ENCODE measurements around the gene KRTAP12-2.
"Not testable (repeated sequence)": the region's sequence is repeated elsewhere in the genome, so short reads cannot be mapped to it uniquely, and the experiment has no call there.

Gene KRTAP12-2

GRCh38 chr21:44647222-44647552 lies 19.5 kb downstream of the KRTAP12-2 start:
- no peak overlapping the region for H3K4me3 ChIP-seq (replicated peaks; ENCODE audit: low read depth, low read length)
- TF ChIP-seq CTCF (IDR thresholded peaks at IDR 0.05; ENCODE audit: low read depth, low read length, missing control alignments), result no peak
- DNase-seq (ENCODE audit: extremely low read depth, low read depth), result no peak

GRCh38 chr21:44646366-44647221 lies 20.1 kb downstream of the KRTAP12-2 start, which contains the start of gene KRTAP10-11:
TSS of gene KRTAP10-11 (plus strand) at chr21:44646414. CDS start at chr21:44646459, 45 bp downstream.
- not testable (repeated sequence) for DNase-seq (ENCODE audit: extremely low read depth, low read depth); H3K4me3 ChIP-seq (replicated peaks; ENCODE audit: low read depth, low read length)

GRCh38 chr21:44644878-44645277 lies 21.8 kb downstream of the KRTAP12-2 start:
- DNase-seq (ENCODE audit: extremely low read depth, low read depth), result no peak

GRCh38 chr21:44643741-44644310 lies 22.9 kb downstream of the KRTAP12-2 start:
- H3K4me3 ChIP-seq (replicated peaks; ENCODE audit: low read depth, low read length), result no peak overlapping the region
- TF ChIP-seq CTCF (IDR thresholded peaks at IDR 0.05; ENCODE audit: low read depth, low read length, missing control alignments), result no peak
- DNase-seq (ENCODE audit: extremely low read depth, low read depth), result no peak

More at GRCh38 chr21:44644878-44645277, 21.8 kb downstream of the KRTAP12-2 start:
- H3K4me3 ChIP-seq (replicated peaks; ENCODE audit: low read depth, low read length), result no peak overlapping the region
- TF ChIP-seq CTCF (IDR thresholded peaks at IDR 0.05; ENCODE audit: low read depth, low read length, missing control alignments), result no peak

- DNase-seq (ENCODE audit: extremely low read depth, low read depth), result no peak
- no peak overlapping the region for H3K4me3 ChIP-seq (replicated peaks; ENCODE audit: low read depth, low read length)
- no peak for TF ChIP-seq CTCF (IDR thresholded peaks at IDR 0.05; ENCODE audit: low read depth, low read length, missing control alignments)
Measured at GRCh38 chr21:44640761-44641160, 26.0 kb downstream of the KRTAP12-2 start.

GRCh38 chr21:44639331-44639655 lies 27.4 kb downstream of the KRTAP12-2 start:
- H3K4me3 ChIP-seq (replicated peaks; ENCODE audit: low read depth, low read length), result no peak overlapping the region
- TF ChIP-seq CTCF (IDR thresholded peaks at IDR 0.05; ENCODE audit: low read depth, low read length, missing control alignments), result no peak
- no peak for DNase-seq (ENCODE audit: extremely low read depth, low read depth)

- H3K4me3 ChIP-seq (replicated peaks; ENCODE audit: low read depth, low read length); DNase-seq (ENCODE audit: extremely low read depth, low read depth): not testable (repeated sequence)
Measured at GRCh38 chr21:44638506-44639330, 28.0 kb downstream of the KRTAP12-2 start.

- not testable (repeated sequence) for H3K4me3 ChIP-seq (replicated peaks; ENCODE audit: low read depth, low read length); DNase-seq (ENCODE audit: extremely low read depth, low read depth)
Measured at GRCh38 chr21:44637851-44638348, 28.8 kb downstream of the KRTAP12-2 start.

Measured in HFF-Myc (cell line).